Heart left ventricle (tissue), 16 donors: Measurements from ENCODE around the gene MAP6. TPM values are rescaled to one million over a fixed set of nuclear protein-coding genes. Genes with fewer than 3 reads are reported as not detected.

Experiments used
- ATAC-seq, 4 donors: fragments of 200-7000 bp; cut with Tn5 transposase; one replicate each; pipeline ENCODE4 v1.9.1; 2020 to 2022; ENCODE audit warnings: moderate library complexity in 4 of 4, mild to moderate bottlenecking in 3 of 4, moderate number of reproducible peaks in 1 of 4
- DNase-seq, 5 donors: peaks; one replicate each; pipeline ENCODE4 v3.0.0-alpha.2; 2020
- H3K27ac ChIP-seq, 12 donors: fragments of 200-600 bp; sonication (generic) in 4 of 12; one replicate each; pipeline versions ENCODE4 v1.5.0 to v1.8.0; 2016 to 2022; ENCODE audit warnings: mild to moderate bottlenecking in 2 of 12
- H3K27me3 ChIP-seq, 9 donors: fragments of 200-600 bp; sonication (generic) in 2 of 9; one replicate each; pipeline versions ENCODE4 v1.5.1 to v1.8.0; 2016 to 2022; ENCODE audit warnings: mild to moderate bottlenecking in 3 of 9
- H3K36me3 ChIP-seq, 9 donors: fragments of 200-600 bp; sonication (generic) in 2 of 9; one replicate each; pipeline versions ENCODE4 v1.5.0 to v1.8.0; 2018 to 2022; ENCODE audit warnings: mild to moderate bottlenecking in 2 of 9
- H3K4me1 ChIP-seq, 12 donors: fragments of 200-600 bp; sonication (generic) in 4 of 12; one replicate each; pipeline versions ENCODE4 v1.5.0 to v1.8.0; 2016 to 2022; ENCODE audit warnings: mild to moderate bottlenecking in 3 of 12
- H3K4me3 ChIP-seq, 12 donors: fragments of 200-600 bp; sonication (generic) in 4 of 12; one replicate each; pipeline versions ENCODE4 v1.5.0 to v1.8.0; 2017 to 2022; ENCODE audit warnings: mild to moderate bottlenecking in 9 of 12, moderate library complexity in 4 of 12
- H3K9me3 ChIP-seq, 12 donors: fragments of 200-600 bp; sonication (generic) in 4 of 12; one replicate each; pipeline versions ENCODE4 v1.5.0 to v1.8.0; 2016 to 2022; ENCODE audit warnings: mild to moderate bottlenecking in 1 of 12
- POLR2A ChIP-seq, 2 donors: fragments of 450-650 bp; IDR thresholded peaks; one replicate each; pipeline ENCODE4 v1.6.1; 2017; ENCODE audit warnings: antibody characterized with exemption in 2 of 2, mild to moderate bottlenecking in 2 of 2, moderate library complexity in 2 of 2
- WGBS, 4 donors: extraction: QIAGEN DNeasy Blood & Tissue Kit in 2 of 4; methylation state at CpG; one replicate each; pipeline versions ENCODE4 v1.1.5 to v1.1.7; 2013 to 2018; 5-methylcytosine and 5-hydroxymethylcytosine counted together
- intact Hi-C, 10 donors: fragments of 100-400 bp; cut with DNase I; formaldehyde crosslinking; loops; one replicate each; pipeline versions ENCODE4 v1.11.1 to v1.14.2; 2022
- polyA plus RNA-seq, 2 donors: library from polyadenylated mRNA; stranded (reverse); fragments of 200-250 nt; gene quantifications; one replicate each; pipeline ENCODE4 v1.2.3, GENCODE V29; 2013
- total RNA-seq, 9 donors: library from RNA; depleted of rRNA in 2 of 9; stranded (reverse); fragments of >200 nt in 2 of 9; fragmentation: NEBNext Ultra II Directional in 3 of 9; extraction: Animal tissue kit (Norgen Biotek cat#: 25700) in 3 of 9; gene quantifications; one replicate each; pipeline versions ENCODE4 v1.1.0 to v1.2.4, GENCODE V29; 2016 to 2023
- TF ChIP-seq, protein P1 (sequence below), 12 donors: fragments of 200-600 bp; sonication (generic) in 4 of 12; IDR thresholded peaks; one replicate each; pipeline versions ENCODE4 v1.5.0 to v1.8.0; 2018 to 2022; ENCODE audit warnings: antibody characterized with exemption in 12 of 12, mild to moderate bottlenecking in 5 of 12
- donor health status: ischemic (EF 13 %, LVEDD 7.1; RV severe dilation, severe dysfunction).
- donor health status: healthy with polysubstance abuse.
- donor health status: DM: no; HTN: yes; CAD: no.
- donor health status: DM: no; HTN: no; CAD: no.
- donor health status: ischemic (EF 25% LVEDD 6.9; RV normal size, moderate dysfunction).
- donor health status: ischemic (EF 25% LVEDD 5.7; RV mildly dilated, moderate dysfunction).
- donor health status: healthy.
- donor health status: DM: yes; HTN: yes; CAD: no.
- donor health status: ischemic (EF 35%, LVEDD 5.7; RV mildly dilated, moderate dysfunction).
- donor health status: nonischemic (EF 11% LVEDD 7.7; RV severe dilation, severe dysfunction).
- donor health status: DM: yes; HTN: yes; CAD: no.
- donor health status: PGD.
- donor health status: ischemic (EF 29% LVEDD 5.4; RV normal size, mild dysfunction).
- donor health status: nonischemic (EF 23%, LVEDD 6.1; RV moderate dilation, normal function).

MAP6 gene
- total and polyA plus RNA-seq, 11 donors, result 0.98 to 10.0 (median 4.8) TPM

DNA sequence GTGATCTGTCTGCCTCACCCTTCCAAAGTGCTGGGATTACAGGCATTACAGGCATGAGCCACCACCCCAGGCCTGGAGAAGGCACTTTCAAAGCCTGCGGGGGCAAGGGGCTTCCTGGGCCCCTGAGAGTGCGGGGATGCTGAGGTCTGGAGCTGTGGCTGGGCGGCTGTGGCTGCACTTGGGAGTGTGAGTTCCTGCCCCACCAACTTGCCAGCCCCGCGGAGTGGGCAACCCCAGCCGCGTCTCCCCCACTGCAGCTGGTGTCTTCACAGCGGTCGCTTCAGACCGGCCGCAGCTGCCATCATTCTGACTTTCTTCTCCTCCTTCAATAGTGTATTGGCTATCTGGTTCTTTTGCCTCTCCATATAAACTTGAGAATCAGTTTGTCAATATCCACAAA, 10.7 kb upstream of the MAP6 start:
- H3K36me3 ChIP-seq, result no peaks in the 10 kb centered on the region

DNA sequence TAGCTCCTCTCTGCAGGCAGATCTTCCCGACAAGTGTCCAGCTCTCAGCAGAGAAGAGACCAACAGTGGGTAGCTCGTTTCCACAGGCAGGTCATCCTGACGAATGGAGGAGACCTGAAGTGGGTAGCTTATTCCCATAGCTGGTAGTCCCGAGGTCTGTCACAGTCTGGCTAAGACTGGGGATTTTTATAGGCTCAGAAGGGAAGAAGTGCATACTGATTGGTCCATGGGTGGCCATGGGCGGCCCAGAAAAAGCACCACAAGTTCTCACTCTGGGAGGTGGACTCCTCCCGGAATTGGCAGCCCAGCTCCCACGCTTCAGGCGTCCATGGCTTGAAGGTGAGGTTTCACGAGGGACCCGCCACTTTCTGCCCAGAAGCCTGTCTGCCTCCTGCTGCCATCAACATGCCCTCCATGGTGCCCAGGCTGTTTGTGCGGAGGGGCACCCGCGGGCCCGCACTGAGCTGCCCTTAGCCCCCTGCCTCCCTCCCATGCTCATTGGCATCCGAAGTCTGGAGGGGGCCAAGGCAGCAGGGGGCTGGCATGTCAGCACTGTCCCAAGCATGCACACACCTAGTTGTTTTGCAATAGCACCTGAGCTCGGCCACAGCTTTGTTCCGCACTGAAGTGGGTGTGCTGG, 9.9 kb upstream of the MAP6 start:
- no peaks in the 10 kb centered on the region for H3K36me3 ChIP-seq
- H3K4me1 ChIP-seq, result no peaks in the 10 kb centered on the region
- no peak overlapping the region for H3K27ac ChIP-seq
- H3K4me3 ChIP-seq, result no peak overlapping the region
- peak in 1 of 4 donors; percentile 29 for ATAC-seq
- peaks cover 0 to 13% (median 0%) of the 10 kb centered on the region in 9 donors for H3K27me3 ChIP-seq
- intact Hi-C loops, result no loop called here
- no peak for DNase-seq
- TF ChIP-seq, protein P1, sequence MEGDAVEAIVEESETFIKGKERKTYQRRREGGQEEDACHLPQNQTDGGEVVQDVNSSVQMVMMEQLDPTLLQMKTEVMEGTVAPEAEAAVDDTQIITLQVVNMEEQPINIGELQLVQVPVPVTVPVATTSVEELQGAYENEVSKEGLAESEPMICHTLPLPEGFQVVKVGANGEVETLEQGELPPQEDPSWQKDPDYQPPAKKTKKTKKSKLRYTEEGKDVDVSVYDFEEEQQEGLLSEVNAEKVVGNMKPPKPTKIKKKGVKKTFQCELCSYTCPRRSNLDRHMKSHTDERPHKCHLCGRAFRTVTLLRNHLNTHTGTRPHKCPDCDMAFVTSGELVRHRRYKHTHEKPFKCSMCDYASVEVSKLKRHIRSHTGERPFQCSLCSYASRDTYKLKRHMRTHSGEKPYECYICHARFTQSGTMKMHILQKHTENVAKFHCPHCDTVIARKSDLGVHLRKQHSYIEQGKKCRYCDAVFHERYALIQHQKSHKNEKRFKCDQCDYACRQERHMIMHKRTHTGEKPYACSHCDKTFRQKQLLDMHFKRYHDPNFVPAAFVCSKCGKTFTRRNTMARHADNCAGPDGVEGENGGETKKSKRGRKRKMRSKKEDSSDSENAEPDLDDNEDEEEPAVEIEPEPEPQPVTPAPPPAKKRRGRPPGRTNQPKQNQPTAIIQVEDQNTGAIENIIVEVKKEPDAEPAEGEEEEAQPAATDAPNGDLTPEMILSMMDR (IDR thresholded peaks at IDR 0.05), result no peak
- TF ChIP-seq POLR2A (IDR thresholded peaks at IDR 0.05), result no peak
- peaks cover 0 to 3% (median 0%) of the 10 kb centered on the region in 12 donors for H3K9me3 ChIP-seq
- 76 to 87% (median 82%) methylated on average over 15 to 17 of the region's 17 CpGs for WGBS, 4 donors

More for the DNA sequence above, 10.7 kb upstream of the MAP6 start:
- intact Hi-C loops, result no loop called here
- Histone ChIP-seq H3K9me3 (peaks cover 0 to 3% (median 0%) of the 10 kb centered on the region in 12 donors), H3K4me1 (no peaks in the 10 kb centered on the region), H3K4me3 (no peak overlapping the region), H3K27ac (no peak overlapping the region), H3K27me3 (peaks cover 0 to 13% (median 0%) of the 10 kb centered on the region in 9 donors)
- DNase-seq (no peak), ATAC-seq (no peak)
- WGBS, 4 donors, result 83 to 94% (median 88%) methylated on average over 8 to 11 of the region's 11 CpGs
- TF ChIP-seq POLR2A (IDR thresholded peaks at IDR 0.05), result no peak
- TF ChIP-seq, protein P1 (IDR thresholded peaks at IDR 0.05), result no peak

DNA sequence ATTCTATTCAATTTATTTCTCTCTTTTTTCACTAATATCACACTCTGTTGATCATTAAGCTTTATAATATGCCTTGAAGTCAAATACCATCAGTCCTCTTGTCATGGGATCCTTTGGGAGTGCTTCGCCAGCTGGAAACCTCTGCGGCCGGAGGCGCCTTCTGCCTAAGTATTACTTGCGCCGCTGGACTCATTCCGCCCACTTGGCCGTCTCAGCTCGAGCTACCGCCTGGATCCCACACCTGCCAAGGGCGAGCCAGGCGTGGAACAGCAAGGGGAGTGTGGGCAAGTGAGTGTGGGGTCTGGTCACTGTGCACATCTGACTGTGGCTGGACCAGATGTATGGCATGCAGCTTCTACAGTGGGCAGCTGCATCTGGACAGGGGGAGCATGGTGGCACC, 9.1 kb upstream of the MAP6 start:
- intact Hi-C loops, result no loop called here
- ATAC-seq (no peak), DNase-seq (no peak)
- Histone ChIP-seq H3K27me3 (peaks cover 0 to 13% (median 0%) of the 10 kb centered on the region in 9 donors), H3K9me3 (no peaks in the 10 kb centered on the region), H3K4me1 (no peaks in the 10 kb centered on the region), H3K36me3 (no peaks in the 10 kb centered on the region), H3K27ac (no peak overlapping the region), H3K4me3 (no peak overlapping the region)
- TF ChIP-seq POLR2A (IDR thresholded peaks at IDR 0.05), result no peak
- TF ChIP-seq, protein P1 (IDR thresholded peaks at IDR 0.05), result no peak
- WGBS, 4 donors, result 86 to 88% (median 87%) methylated on average over 12 of the region's 12 CpGs

DNA sequence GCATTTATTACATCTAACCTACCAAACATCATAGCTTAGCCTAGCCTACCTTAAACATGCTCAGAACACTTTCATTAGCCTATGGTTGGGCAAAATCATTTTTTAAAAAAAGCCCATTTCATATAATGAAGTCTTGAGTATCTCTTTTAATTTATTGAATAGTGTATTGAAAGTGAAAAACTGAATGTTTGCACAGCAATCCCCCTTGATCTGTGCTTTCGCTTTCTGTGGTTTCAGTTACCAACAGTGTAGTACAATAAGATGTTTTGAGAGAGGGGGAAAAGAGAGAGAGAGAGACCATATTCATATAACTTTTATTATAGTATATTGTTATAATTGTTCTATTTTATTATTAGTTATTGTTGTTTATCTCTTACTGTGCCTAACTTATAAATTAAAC, 8.4 kb upstream of the MAP6 start:
- Histone ChIP-seq H3K27me3 (peaks cover 0 to 13% (median 0%) of the 10 kb centered on the region in 9 donors), H3K36me3 (no peaks in the 10 kb centered on the region), H3K9me3 (no peaks in the 10 kb centered on the region), H3K4me3 (no peak overlapping the region), H3K27ac (no peak overlapping the region), H3K4me1 (no peaks in the 10 kb centered on the region)
- ATAC-seq, result no peak
- intact Hi-C loops, result no loop called here
- TF ChIP-seq, protein P1 (IDR thresholded peaks at IDR 0.05), result no peak
- TF ChIP-seq POLR2A (IDR thresholded peaks at IDR 0.05), result no peak
- no peak for DNase-seq
- 90 to 98% (median 96%) methylated on average over 1 of the region's 1 CpG for WGBS, 4 donors
